Measurements from ENCODE around the gene NPAS3. TPM values are rescaled to one million over a fixed set of nuclear protein-coding genes. Genes with fewer than 3 reads are reported as not detected.

The NPAS3 gene
- total and polyA plus RNA-seq, 4 donors: 0.07 to 0.09 (median 0.08) TPM; not detected in 1

GRCh38 chr14:33511851-33512640 is 573.4 kb downstream of the NPAS3 start:
- TF ChIP-seq ATF3 (IDR thresholded peaks at IDR 0.05) (no peak), HNF4G (IDR thresholded peaks at IDR 0.05) (no peak), FOXA1 (IDR thresholded peaks at IDR 0.05) (no peak)
- no peak for DNase-seq (ENCODE audit: low spot score)
- Histone ChIP-seq H3K4me3 (ENCODE audit: low read depth in 1 of 3, low read length in 3 of 3) (no peak overlapping the region), H3K36me3 (ENCODE audit: control insufficient read depth in 4 of 4, insufficient read depth in 3 of 4, low read depth in 1 of 4, low read length in 3 of 4) (no peaks in the 10 kb centered on the region), H3K27me3 (ENCODE audit: control insufficient read depth in 4 of 4, insufficient read depth in 4 of 4, low read length in 3 of 4) (peaks cover 0 to 3% (median 0%) of the 10 kb centered on the region in 4 donors), H3K9me3 (ENCODE audit: control insufficient read depth in 4 of 4, low read length in 3 of 4) (no peaks in the 10 kb centered on the region), H3K27ac (ENCODE audit: low read depth in 1 of 2, low read length in 2 of 2) (no peak overlapping the region), H3K9ac (ENCODE audit: low read depth in 1 of 2, low read length in 2 of 2) (no peak overlapping the region), H3K4me1 (ENCODE audit: control insufficient read depth in 4 of 4, insufficient read depth in 4 of 4, low read length in 3 of 4) (no peaks in the 10 kb centered on the region)
- 55% methylated on average over 4 of the region's 4 CpGs for WGBS

DNA sequence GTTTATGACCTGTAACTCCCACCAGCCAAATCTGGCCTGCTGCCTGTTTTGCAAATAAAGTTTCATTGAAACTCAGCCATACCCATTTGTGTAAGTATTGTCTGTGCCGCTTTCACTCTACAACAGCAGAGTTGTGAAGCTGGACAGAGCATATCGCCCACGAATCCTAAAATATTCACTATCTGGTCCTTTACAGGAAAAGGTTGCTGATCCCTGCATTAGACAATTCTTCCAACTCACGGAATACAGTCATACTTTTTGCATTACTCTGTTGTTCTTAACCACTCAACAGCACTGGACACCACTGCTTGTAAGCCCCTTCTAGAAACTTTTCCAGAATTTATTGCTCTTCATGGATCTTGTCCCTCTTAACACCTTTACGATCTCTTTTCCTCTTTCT is 576.8 kb downstream of the NPAS3 start:
- Histone ChIP-seq H3K27me3 (ENCODE audit: control insufficient read depth in 4 of 4, insufficient read depth in 4 of 4, low read length in 3 of 4) (peaks cover 0 to 3% (median 0%) of the 10 kb centered on the region in 4 donors), H3K27ac (ENCODE audit: low read depth in 1 of 2, low read length in 2 of 2) (no peak overlapping the region), H3K9me3 (ENCODE audit: control insufficient read depth in 4 of 4, low read length in 3 of 4) (peaks cover 0 to 2% (median 0%) of the 10 kb centered on the region in 4 donors), H3K36me3 (ENCODE audit: control insufficient read depth in 4 of 4, insufficient read depth in 3 of 4, low read depth in 1 of 4, low read length in 3 of 4) (no peaks in the 10 kb centered on the region), H3K4me1 (ENCODE audit: control insufficient read depth in 4 of 4, insufficient read depth in 4 of 4, low read length in 3 of 4) (no peaks in the 10 kb centered on the region), H3K9ac (ENCODE audit: low read depth in 1 of 2, low read length in 2 of 2) (no peak overlapping the region), H3K4me3 (ENCODE audit: low read depth in 1 of 3, low read length in 3 of 3) (no peak overlapping the region)
- 82% methylated on average over 5 of the region's 5 CpGs for WGBS
- DNase-seq (ENCODE audit: low spot score): no peak
- TF ChIP-seq YY1 (IDR thresholded peaks at IDR 0.05) (no peak), FOXA1 (IDR thresholded peaks at IDR 0.05) (no peak), HNF4G (IDR thresholded peaks at IDR 0.05) (no peak), NR2F2 (IDR thresholded peaks at IDR 0.05) (no peak), GABPA (IDR thresholded peaks at IDR 0.05 in 1 of 2, conservative IDR thresholded peaks at IDR 0.05 in 1 of 2) (no peak), ZBTB33 (IDR thresholded peaks at IDR 0.05) (no peak), HNF4A (conservative IDR thresholded peaks at IDR 0.05) (no peak), RXRA (IDR thresholded peaks at IDR 0.05) (no peak), FOXA2 (IDR thresholded peaks at IDR 0.05) (no peak)

GRCh38 chr14:33515899-33516298 is 577.2 kb downstream of the NPAS3 start:
- no peak overlapping the region for H3K27ac ChIP-seq (ENCODE audit: low read depth in 1 of 2, low read length in 2 of 2)
- no peaks in the 10 kb centered on the region for H3K36me3 ChIP-seq (ENCODE audit: control insufficient read depth in 4 of 4, insufficient read depth in 3 of 4, low read depth in 1 of 4, low read length in 3 of 4)
- TF ChIP-seq, protein P1, sequence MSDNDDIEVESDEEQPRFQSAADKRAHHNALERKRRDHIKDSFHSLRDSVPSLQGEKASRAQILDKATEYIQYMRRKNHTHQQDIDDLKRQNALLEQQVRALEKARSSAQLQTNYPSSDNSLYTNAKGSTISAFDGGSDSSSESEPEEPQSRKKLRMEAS (IDR thresholded peaks at IDR 0.05): no peak
- TF ChIP-seq, protein P2, sequence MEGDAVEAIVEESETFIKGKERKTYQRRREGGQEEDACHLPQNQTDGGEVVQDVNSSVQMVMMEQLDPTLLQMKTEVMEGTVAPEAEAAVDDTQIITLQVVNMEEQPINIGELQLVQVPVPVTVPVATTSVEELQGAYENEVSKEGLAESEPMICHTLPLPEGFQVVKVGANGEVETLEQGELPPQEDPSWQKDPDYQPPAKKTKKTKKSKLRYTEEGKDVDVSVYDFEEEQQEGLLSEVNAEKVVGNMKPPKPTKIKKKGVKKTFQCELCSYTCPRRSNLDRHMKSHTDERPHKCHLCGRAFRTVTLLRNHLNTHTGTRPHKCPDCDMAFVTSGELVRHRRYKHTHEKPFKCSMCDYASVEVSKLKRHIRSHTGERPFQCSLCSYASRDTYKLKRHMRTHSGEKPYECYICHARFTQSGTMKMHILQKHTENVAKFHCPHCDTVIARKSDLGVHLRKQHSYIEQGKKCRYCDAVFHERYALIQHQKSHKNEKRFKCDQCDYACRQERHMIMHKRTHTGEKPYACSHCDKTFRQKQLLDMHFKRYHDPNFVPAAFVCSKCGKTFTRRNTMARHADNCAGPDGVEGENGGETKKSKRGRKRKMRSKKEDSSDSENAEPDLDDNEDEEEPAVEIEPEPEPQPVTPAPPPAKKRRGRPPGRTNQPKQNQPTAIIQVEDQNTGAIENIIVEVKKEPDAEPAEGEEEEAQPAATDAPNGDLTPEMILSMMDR (IDR thresholded peaks at IDR 0.05; ENCODE audit: low read depth, low read length, missing input control): no peak
- no peak for TF ChIP-seq GABPA (IDR thresholded peaks at IDR 0.05 in 1 of 2, conservative IDR thresholded peaks at IDR 0.05 in 1 of 2)
- no peak overlapping the region for H3K9ac ChIP-seq (ENCODE audit: low read depth in 1 of 2, low read length in 2 of 2)
- DNase-seq (ENCODE audit: low spot score): no peak
- 72% methylated on average over 3 of the region's 3 CpGs for WGBS
- no peak overlapping the region for H3K4me3 ChIP-seq (ENCODE audit: low read depth in 1 of 3, low read length in 3 of 3)
- peaks cover 0 to 2% (median 0%) of the 10 kb centered on the region in 4 donors for H3K9me3 ChIP-seq (ENCODE audit: control insufficient read depth in 4 of 4, low read length in 3 of 4)
- no peaks in the 10 kb centered on the region for H3K4me1 ChIP-seq (ENCODE audit: control insufficient read depth in 4 of 4, insufficient read depth in 4 of 4, low read length in 3 of 4)
- peaks cover 0 to 3% (median 0%) of the 10 kb centered on the region in 4 donors for H3K27me3 ChIP-seq (ENCODE audit: control insufficient read depth in 4 of 4, insufficient read depth in 4 of 4, low read length in 3 of 4)

Data from liver (tissue), 9 donors.